Erythroblast (primary cell): ENCODE measurements around the gene SLC25A38.

ENCODE experiments used
- GATA1 ChIP-seq: IDR thresholded peaks from 2 replicates; pipeline ENCODE4 v1.6.1; 2011; ENCODE audit warnings: low read depth, mild to moderate bottlenecking, control low read depth, low read length, moderate library complexity
- POLR2A ChIP-seq: IDR thresholded peaks from 2 replicates; pipeline ENCODE4 v1.6.1; 2011; ENCODE audit warnings: mild to moderate bottlenecking, low read length

- no peak for TF ChIP-seq POLR2A
- TF ChIP-seq GATA1: no peak
Measured at GRCh38 chr3:39446444-39446843, 63.3 kb downstream of the SLC25A38 start.
